Stimulated activated CD8-positive, alpha-beta memory T cell treated with anti-CD3 and anti-CD28 coated beads, Interleukin-7, amount 100 ng/mL, for 48 hours (primary cell): ENCODE measurements around the gene PACS1.
"Not testable (repeated sequence)": the region's sequence is repeated elsewhere in the genome, so short reads cannot be mapped to it uniquely, and the experiment has no call there.

Experiments used
- DNase-seq, 2 donors: peaks; one replicate each; pipeline ENCODE4 v3.0.0-alpha.2; 2020; ENCODE audit warnings: low read depth in 1 of 2; ENCODE audit errors: extremely low read depth in 1 of 2

Gene PACS1

DNA sequence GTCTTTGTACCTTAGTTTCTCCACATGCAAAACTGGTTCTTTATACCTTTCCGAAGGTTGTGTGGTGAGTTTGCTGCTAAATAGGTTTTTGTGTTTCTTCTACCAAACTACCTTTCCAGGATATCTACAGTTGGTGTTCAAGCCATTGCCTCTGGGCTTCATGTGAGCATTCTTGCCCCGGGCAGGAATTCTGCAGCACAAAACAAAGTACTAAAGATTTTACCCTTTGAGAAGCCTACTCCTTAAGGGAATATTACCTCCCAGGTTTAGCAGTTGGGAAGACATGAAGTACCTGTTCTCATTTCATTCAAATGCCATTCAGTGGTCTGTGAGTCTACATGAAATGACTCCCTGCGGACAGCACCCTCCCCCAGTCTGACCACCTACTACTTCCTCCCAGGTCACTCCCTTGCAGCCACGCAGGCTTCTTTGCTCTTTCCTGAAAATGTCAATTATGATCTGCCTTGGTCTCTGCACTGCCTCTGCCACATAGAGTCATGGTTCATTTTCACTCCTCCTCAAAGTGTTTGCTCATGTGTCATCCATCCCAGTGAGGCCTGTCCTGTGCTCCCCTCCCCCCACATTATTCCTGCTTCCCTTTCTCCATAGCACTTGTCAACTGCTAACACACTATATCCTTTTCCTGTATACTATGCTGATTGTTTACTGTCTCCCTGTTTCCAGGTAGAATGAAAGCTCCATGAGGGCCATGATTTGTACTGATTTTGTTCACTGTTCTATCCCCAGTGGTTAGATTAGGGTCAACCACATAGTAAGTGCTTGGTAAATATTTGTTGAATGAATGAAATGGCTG lies 36.9 kb downstream of the PACS1 start:
- peak; percentile 28 to 39 for DNase-seq

DNA sequence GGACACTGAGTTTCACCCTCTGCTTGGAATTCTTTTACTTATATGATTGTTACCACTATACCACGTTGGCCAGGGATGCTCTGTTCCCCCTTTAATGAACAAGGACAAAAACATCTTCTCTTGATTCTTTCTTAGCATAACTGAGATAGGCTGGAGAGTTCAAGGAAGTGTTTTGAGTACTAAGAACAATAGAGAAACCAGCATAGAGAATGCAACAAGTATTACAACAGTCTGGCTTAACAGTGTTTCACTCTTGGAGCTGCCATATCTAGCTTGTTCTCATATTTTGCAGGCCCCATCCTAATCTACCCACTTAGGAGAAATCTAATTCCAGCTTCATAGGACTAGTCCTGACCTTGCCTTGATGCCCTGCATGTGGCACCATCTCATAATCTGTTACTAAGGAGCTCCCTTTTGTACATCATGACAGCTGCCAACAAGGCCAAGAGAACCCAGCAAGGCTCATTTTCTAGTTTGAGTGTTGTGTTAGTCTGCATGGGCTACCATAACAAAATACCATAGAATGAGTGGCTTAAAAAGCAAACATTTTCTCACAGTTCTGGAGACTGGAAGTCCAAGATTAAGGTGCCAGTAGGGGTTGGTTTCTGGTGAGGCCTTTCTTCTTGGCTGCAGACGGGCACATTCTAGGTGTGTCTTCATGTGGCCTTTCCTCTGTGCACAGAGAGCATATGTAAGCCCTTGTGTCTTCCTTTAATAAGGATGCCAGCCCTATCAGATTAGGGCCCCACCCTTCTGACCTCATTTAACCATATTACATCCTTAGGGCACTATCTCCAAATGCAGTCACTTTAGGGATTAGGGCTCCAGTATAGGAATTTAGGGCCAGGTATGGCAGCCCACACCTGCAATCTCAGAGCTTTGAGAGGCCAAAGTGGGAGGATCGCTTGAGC lies 37.8 kb downstream of the PACS1 start:
- DNase-seq: no peak

DNA sequence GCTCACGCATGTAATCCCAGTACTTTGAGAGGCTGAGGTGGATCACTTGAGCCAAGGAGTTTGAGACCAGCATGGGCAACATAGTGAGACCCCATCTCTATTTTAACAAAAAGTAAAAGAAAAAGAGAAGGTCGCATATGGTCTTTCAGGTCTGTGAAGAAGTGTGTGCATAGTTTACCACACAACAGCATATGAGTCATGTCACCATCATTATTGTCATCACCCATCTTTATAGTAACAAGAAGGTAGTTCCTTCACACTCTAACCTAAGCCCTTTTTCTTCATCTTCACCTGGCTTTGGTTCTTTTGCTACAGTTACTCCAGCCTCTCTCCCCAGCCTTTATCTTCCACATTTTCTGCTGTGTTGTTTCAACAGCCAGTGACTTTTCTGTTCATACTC lies 39.2 kb downstream of the PACS1 start:
- DNase-seq: no peak

DNA sequence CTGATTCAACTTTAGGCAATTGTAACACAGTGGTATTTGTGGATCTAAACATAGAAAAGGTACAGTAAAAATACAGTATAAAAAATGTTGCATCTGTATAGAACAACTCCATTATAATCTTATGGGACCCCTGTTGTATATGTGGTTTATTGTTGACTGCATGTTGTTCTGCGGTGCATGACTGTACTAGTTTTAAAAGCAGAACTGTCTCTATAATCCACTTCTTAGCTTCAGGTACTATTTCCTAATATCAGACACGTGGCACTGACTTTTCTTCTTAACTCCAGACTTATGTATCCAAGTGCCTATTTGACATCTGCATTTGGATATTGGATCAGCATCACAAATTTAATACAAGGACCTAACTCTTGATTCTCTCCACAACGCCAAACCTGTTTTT lies 41.1 kb downstream of the PACS1 start:
- DNase-seq: no peak

DNA sequence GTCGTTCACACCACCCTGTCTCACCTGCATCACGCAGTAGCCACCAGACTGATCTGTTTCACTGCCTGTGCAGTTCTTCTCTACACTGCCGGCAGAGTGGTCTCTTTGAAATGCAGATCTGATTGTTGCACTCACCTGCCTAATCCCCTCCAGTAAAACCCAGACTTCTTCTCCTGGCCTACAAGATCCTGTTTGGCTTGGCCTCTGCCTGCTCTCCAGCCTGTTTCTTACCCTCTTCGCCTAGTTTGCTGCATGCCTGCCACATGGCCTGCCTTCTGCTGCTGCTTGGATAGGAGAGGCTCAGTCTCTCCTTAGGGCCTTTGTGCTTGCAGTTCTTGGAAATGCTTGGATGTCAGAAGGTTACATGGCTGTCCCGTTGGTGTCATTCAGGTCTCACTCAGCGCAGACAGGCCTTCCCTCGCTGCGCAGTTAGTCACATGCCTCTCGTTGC lies 42.0 kb downstream of the PACS1 start:
- DNase-seq: no peak

DNA sequence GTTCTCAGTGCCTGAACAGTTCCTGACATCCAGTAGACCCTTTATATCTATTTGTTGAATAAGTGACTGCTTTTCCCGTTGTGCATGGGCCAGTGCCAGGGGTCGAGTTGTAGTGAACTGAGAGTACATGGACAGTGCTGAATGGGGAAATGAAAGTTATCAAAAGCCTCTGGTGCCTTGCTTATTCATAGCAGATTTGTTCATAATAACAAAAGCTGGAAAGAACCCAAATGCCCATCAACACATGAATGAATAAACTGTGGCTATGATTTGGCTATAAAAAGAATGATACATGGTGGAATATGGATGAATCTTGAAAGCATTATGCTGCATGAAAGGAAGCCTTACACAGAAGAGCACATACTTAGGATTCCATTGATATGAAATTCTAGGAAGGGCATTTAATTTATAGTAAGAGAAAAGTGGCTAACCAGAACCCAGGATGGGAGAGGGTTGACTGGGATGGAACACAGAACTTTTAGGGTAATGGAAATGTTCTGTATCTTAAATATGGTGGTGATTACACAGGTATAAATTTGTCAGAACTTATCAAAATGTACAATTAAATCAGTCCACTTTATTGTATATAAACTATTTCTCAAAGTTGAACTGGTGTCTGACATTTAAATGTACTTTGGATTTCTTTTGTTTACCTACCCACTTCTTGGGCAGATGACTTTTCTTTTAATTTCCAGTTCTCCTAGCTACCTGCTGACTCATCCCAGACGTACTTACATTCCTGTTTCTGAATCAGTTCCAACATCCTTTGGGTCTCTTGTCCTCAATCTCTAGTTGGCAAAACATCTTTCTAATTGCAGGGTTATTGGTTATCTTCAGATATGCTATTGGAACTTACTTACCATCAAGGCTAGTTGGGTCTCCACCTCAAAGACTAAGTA lies 42.8 kb downstream of the PACS1 start:
- DNase-seq: no peak

DNA sequence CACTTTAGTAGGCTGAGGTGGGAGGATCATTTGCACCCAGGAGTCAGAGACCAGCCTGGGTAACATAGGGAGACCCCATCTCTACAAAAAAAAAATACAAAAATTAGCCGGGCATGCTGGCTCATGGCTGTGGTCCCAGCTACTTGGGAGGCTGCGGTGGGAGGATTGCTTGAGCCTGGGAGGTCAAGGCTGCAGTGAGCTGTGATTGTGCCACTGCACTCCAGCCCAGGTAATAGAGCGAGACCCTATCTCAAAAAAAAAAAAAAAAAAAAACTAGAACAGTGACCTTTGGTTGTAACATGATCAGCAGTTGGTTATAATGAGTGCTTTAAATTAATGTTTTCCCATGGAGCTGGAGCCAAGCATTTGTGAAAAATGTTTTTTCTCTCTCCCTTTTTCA lies 44.9 kb downstream of the PACS1 start:
- not testable (repeated sequence) for DNase-seq

DNA sequence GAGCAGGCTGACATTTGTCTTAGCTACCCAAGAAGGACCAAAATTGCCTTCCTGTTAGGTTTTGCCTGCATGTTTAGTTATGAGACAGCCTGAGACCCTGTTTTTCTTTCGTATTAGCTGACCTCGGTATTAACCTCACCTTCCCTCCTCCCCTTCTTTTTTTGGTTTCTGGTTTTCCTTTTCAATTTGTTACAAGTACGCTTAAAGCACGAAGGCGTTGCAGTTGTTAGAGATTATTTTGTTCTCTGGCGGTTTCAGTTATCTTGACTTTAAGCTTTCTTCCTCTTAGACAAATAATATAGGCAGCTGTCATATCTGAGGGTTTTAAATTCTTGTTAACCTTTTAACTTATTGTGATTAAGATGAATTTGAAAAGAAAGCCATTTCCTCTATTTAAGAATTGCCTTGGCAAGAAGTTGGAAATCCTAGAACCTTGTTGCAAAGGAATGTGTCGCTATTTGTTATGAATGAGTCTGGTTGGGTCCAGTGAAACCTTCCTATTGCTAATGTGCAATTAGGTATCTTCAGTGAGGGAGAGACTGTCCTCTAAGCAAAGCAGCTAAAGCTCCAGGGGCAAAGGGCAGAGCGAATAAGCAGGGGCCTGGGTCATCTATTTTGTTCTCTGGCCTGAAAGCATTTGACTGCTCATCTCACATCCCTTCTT lies 45.7 kb downstream of the PACS1 start:
- no peak for DNase-seq

DNA sequence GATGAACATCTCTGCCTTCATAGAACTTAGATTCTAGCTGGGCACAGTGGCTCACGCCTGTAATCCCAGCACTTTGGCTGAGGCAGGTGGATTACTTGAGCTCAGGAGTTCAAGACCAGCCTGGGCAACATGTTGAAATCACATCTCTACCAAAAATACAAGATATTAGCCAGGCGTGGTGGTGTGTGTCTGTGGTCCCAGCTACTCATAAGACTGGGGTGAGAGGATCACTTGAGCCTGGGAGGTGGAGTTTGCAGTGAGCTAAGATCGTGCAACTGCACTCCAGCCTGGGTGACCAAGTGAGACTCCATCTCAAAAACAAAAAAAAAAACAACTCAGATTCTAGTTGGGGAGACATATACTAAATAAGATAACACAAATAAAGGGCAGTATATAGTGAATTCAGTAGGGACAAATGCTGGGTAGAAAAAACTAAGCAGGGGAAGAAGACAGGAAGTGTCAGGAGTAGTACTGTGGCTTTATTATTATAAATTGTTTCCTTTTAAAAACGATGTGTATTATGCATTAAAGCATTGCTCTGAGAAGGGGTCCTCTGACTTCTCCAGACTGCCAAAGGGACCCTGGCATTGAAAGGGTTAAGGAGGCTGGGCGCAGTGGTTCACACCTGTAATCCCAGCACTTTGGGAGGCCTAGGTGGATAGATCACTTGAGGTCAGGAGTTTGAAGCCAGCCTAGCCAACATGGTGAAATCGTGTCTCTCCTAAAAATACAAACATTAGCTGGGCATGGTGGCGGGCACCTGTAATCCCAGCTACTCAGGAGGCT lies 46.7 kb downstream of the PACS1 start:
- no peak for DNase-seq

DNA sequence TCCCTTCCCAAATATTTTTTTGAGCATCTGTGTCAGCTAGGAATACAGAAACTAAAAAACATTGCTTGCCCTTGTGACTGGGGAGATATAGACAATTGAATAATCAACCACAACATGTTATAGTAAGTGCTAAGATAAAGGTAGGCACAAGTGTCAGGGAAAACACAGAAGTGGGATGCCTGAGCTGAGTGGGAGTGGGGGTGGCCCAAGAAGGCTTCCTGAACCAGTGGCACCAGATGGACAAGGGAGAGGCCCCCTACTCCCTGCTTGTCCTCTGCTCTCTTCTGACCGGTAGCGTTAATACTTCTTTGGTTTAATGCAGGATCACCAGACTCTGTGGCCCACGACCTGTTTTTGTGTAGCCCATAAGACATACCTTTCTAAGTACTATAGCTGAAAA lies 48.8 kb downstream of the PACS1 start:
- DNase-seq: no peak

DNA sequence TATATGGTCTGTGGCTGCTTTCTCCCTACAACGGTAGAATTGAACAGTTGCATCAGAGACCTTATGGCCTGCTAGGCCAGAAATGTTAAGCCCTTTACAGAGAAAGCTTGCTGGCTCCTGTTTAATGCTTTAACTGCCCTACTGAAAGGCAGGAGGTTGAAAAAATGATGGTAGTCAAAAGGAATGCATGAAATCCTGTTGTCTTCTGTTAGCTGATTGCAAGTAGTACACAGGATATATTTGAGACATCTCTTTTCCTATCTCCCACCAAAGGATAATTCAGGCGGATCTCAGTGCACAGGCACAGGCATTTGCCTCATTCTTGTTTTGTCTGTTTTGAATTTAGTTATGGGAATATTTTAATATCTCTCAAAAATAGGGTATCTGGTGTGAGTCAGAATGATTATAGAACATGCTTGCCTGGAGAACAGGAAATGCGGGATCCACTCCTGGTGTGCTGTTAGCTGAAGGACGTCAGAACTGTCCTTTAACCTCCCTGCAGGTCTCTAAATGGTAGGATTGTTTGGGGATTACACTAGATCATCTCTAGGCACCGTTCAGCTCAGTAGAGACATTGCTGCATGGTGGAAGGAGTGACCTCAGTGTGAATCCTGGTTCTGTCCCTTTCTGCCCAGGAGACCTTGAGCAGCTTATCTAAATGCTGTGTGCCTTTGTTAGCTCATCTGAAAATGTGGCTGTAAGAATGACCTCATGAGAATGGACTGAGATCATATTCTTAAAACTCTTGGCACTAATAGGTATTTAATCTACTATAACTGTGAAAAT lies 49.5 kb downstream of the PACS1 start:
- DNase-seq: no peak

DNA sequence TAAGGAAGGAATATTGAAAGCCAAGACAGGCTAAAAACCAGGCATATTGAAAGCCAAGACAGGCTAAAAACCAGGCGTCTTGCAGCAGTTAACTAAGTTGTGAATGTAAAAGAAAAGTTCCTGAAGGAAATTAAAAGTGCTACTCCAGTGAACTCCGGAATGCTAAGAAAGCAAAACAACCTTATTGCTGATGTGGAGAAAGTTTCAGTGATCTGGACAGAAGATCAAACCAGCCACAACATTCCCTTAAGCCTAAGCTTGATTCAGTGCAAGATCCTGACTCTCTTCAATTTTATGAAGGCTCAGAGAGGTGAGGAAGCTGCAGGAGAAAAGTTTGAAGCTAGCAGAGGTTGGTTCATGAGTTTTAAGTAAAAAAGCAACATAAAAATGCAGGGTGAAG lies 51.4 kb downstream of the PACS1 start:
- DNase-seq: no peak

DNA sequence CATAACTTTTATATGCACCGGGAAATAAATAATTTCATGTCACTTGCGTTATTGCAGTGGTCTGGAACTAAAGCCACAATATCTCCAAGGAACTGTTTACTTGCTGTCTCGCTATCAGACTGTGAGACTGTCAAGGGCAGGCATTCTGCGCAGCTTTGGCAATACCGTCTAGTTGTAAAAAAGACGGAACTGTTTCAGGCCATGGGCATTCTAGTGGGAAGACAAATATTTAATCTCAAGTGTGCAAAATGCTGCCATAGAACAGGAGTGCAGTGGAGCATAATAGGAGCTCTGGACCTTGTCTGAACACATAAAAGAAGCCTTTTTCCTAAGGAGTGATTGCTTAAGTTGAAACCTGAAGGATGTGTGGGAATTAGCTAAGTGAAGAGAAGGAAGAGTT lies 53.8 kb downstream of the PACS1 start:
- DNase-seq: no peak

DNA sequence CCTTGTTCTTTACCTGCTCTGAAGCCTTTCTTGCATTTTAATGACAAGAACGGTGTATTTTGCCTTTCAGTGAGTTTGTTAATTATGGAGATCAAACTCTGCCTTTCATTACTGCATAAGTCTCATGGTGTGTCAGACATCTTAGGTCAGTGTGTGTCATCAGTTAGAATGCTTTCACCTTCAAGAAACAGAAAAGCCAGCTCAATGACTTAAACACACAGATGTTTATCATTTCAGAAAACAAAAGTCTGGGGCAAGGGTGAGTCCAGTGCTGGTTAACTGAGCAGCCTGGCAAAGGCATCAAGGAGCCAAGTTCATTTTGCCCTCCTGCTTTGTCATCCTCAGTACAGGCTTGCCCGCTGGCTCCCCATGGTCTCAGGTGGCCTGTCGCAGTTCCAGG lies 54.5 kb downstream of the PACS1 start:
- DNase-seq: no peak

DNA sequence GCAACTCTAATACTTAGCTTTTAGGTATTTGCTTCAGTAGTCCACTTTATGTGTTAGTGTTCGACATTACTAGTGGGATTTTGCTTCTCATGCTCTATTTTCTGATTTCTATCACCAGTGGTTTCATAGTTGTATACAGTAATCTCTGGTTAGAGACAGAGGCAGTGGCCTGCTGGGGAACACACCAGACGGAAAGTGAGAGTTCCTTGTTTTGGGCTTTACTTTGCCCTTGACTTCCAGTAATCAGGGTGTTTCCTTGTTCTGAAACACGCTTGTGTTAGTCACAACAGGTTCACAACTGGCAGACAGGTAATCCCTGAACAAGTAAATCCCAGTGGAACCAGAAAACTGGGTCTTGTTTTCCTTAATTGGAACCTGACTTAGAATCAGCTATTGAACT lies 56.0 kb downstream of the PACS1 start:
- DNase-seq: peak in 1 of 2 donors; percentile 29

DNA sequence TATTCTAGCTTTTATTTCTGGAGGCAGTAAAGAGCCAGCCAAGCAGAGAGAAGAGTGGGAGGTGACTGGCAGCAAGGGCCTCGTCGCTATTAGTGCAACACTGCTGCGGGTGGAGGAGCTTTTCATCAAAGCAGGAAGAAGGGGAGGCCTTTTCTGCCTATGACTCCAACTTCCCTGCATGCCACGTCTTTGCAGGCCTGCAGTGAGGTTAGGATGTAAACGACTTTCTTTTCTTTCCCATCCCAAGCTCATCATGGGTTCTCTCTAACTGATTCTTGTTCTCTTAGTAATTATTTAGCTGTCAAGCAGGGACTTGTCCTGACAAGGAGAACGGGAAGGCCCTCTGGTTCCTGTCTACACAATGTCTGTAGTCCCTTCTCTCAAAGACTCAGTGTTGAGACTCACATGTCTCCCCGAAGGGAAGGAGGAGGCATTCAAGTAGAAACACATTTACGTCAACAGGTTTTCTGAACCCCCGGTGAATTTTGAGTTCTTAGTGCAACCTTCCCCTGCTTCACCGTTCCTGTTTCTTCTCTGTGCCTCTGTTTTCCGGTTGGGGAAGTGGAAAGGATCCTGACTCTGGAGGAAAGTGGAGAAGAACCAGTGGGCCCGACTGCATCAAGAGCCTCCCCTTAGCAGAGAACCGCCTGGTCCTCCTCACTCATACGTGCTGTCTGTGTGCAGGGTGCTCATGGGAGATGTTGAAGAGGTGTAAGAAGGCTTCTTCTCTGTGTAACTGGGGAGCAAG lies 56.9 kb downstream of the PACS1 start:
- peak in 1 of 2 donors; percentile 47 for DNase-seq

DNA sequence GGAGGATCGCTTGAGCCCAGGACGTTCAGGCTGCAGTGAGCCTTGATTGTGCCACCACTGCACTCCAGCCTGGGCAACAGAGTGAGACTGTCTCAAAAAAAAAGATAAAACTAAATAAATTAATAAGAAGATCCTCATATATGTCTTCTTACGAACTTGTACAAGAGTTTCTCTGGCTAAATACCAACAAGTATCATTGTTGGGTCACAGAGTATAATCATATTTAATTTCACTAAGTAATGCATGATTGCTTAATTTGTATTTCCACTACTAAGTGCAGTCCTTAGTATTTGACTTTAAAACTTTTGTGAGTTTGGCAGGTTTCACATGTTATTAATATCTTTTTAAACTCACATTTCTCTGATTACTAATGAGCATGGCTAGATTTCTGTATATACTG lies 60.9 kb downstream of the PACS1 start:
- DNase-seq: no peak

DNA sequence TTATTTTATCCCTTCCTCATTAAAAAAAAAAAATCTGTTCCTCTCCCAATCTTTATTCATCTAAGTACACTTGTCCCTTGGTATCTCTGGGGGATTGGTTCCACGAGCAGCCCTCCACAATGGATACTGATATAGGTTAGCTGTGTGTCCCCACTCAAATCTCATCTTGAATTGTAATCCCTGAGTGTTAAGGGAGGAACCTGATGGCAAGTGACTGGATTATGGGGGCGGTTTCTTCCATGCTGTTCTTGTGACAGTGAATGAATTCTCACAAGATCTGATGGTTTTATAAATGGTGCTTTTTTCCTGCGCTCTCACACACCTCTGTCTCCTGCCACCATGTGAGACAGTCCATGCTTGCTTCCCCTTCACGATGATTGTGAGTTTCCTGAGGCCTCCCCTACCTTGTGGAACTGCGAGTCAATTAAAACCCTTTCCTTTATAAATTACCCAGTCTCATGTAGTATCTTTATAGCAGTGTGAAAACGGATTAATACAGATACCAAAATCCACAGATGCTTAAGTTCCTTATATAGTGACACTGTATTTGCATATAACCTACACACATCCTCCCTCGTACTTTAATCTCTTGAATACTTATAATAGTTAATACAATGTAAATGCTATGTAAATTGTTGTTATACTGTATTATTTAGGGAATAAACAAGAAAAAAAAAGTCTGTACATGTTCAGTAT lies 62.0 kb downstream of the PACS1 start:
- DNase-seq: no peak
